ENCODE results near the gene POFUT1. TPM values are rescaled to one million over a fixed set of nuclear protein-coding genes. Genes with fewer than 3 reads are reported as not detected.

POFUT1 gene
- total and polyA plus RNA-seq, 9 of the 15 experiments (the other 6 are each of a cell fraction or from before 2014, with no cell fraction given), result 3.5 to 44.7 (median 23.5) TPM

DNA sequence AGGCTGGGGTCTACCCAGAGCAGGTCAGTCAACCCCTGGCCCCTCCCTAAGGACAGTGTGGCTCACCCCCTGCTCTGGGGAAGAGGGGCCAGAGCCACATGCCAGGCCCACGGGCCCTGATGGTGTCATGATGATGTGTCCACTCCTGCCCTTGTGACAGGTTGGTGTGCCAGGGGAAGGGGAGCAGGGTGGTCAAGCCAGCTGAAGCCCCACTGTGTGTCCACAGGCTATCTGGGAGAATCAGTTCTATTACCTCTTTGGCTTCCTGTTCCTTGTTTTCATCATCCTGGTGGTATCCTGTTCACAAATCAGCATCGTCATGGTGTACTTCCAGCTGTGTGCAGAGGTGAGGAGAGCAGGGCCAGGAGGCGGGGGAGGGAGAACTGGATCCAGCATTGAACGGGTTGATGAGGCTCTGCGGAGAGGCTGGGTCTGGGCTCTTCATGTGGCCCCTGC is 47.9 kb upstream of the POFUT1 start (continued):
- TF ChIP-seq HEY1 (CRISPR knock-in tag; IDR thresholded peaks at IDR 0.05; ENCODE audit: borderline replicate concordance), result no peak
- TF ChIP-seq ZBTB7A (IDR thresholded peaks at IDR 0.05; ENCODE audit: borderline replicate concordance, control insufficient read depth, low read depth, low read length), result peak; percentile 33; the same call in 1 of the 2 replicates
- TF ChIP-seq ARID1B (IDR thresholded peaks at IDR 0.05), result peak; percentile 84
- TF ChIP-seq HDAC8 (tag; IDR thresholded peaks at IDR 0.05), result peak; percentile 54; the same call in 1 of the 2 replicates
- TF ChIP-seq CC2D1A (IDR thresholded peaks at IDR 0.05), result no peak
- TF ChIP-seq TAF15 (IDR thresholded peaks at IDR 0.05; ENCODE audit: low read depth, low read length), result no peak
- peak; percentile 90 for TF ChIP-seq C11orf30 (IDR thresholded peaks at IDR 0.05; ENCODE audit: low read depth)
- no peak for TF ChIP-seq FOS (IDR thresholded peaks at IDR 0.05; ENCODE audit: extremely low read depth, insufficient read length)
- TF ChIP-seq ESRRA (IDR thresholded peaks at IDR 0.05; ENCODE audit: borderline replicate concordance, low read depth), result peak; percentile 12; the same call in 1 of the 2 replicates
- peak; percentile 85 for TF ChIP-seq ZNF584 (CRISPR knock-in tag; IDR thresholded peaks at IDR 0.05; ENCODE audit: low read depth)
- no peak for TF ChIP-seq PCBP2 (IDR thresholded peaks at IDR 0.05; ENCODE audit: low read depth, low read length, poor library complexity, severe bottlenecking)
- TF ChIP-seq ZBTB9 (CRISPR knock-in tag; IDR thresholded peaks at IDR 0.05), result peak; percentile 47; the same call in 1 of the 2 replicates
- no peak for TF ChIP-seq ZNF224 (CRISPR knock-in tag; IDR thresholded peaks at IDR 0.05)
- peak; percentile 78 for TF ChIP-seq EP400 (IDR thresholded peaks at IDR 0.05)
- peak; percentile 70; the same call in 1 of the 2 replicates for TF ChIP-seq RNF2 (IDR thresholded peaks at IDR 0.05)
- TF ChIP-seq GABPA (tag; conservative IDR thresholded peaks at IDR 0.05; ENCODE audit: low read depth), result peak; percentile 49
- no peak; the same call in 1 of the 2 replicates for TF ChIP-seq KLF6 (CRISPR knock-in tag; IDR thresholded peaks at IDR 0.05; ENCODE audit: borderline replicate concordance)
- no peak for TF ChIP-seq ZBTB40 (IDR thresholded peaks at IDR 0.05)
- TF ChIP-seq ZBTB40 (CRISPR knock-in tag; IDR thresholded peaks at IDR 0.05), result no peak

All from K562 (cell line).